SU-DHL-6 (cell line): ENCODE data around the gene NDUFV3.

Experiments
- H2AFZ ChIP-seq: fragments of 200-600 bp; sonication (generic); 2 replicates; pipeline ENCODE4 v1.6.1; 2014; ENCODE audit warnings: low read depth, mild to moderate bottlenecking, moderate library complexity, mixed read lengths, antibody characterized with exemption, low read length; ENCODE audit not compliant: severe bottlenecking
- H3F3A ChIP-seq: fragments of 200-600 bp; shearing (Covaris generic); 2 replicates; pipeline ENCODE4 v1.6.0; 2016; ENCODE audit warnings: antibody characterized with exemption, mild to moderate bottlenecking; ENCODE audit not compliant: insufficient read depth
- H3K27ac ChIP-seq: fragments of 200-600 bp; sonication (generic); 2 replicates; pipeline ENCODE4 v1.5.1; 2016; ENCODE audit warnings: low read depth, mild to moderate bottlenecking, low read length, moderate library complexity, mixed read lengths
- H3K27me3 ChIP-seq: fragments of 200-600 bp; sonication (generic), shearing (Covaris generic); 2 replicates; pipeline ENCODE4 v1.6.0; 2014; ENCODE audit warnings: mild to moderate bottlenecking, low read length
- H3K36me3 ChIP-seq: fragments of 200-600 bp; sonication (generic); 2 replicates; pipeline ENCODE4 v1.6.1; 2014; ENCODE audit warnings: mild to moderate bottlenecking, low read length, mixed read lengths
- H3K4me2 ChIP-seq: fragments of 300-600, 200-600 bp; shearing (Covaris generic), sonication (generic); 2 replicates; pipeline ENCODE4 v1.6.0; 2014; ENCODE audit warnings: low read length, low read depth, mild to moderate bottlenecking; ENCODE audit not compliant: poor library complexity, severe bottlenecking
- H3K4me3 ChIP-seq: fragments of 200-600 bp; sonication (generic); 2 replicates; pipeline ENCODE4 v1.5.1; 2014; ENCODE audit warnings: antibody characterized with exemption, low read length, mild to moderate bottlenecking, mixed read lengths; ENCODE audit not compliant: insufficient read depth, poor library complexity, severe bottlenecking
- H3K79me2 ChIP-seq: fragments of 200-600 bp; sonication (generic); 2 replicates; pipeline ENCODE4 v1.6.1; 2014; ENCODE audit warnings: mild to moderate bottlenecking, low read length, moderate library complexity; ENCODE audit not compliant: insufficient read depth
- H3K9ac ChIP-seq: fragments of 200-600 bp; sonication (generic); 2 replicates; pipeline ENCODE4 v1.7.0; 2014; ENCODE audit warnings: mild to moderate bottlenecking, low read length
- H3K9me2 ChIP-seq: fragments of 200-600 bp; sonication (generic); replicated peaks from 2 replicates; pipeline ENCODE4 v1.6.1; 2014; ENCODE audit warnings: low read length; ENCODE audit not compliant: insufficient read depth
- H3K9me3 ChIP-seq: fragments of 200-600 bp; sonication (generic); 2 replicates; pipeline ENCODE4 v1.6.1; 2014; ENCODE audit warnings: low read length, mixed read lengths; ENCODE audit not compliant: insufficient read depth
- H4K20me1 ChIP-seq: fragments of 200-600 bp; sonication (generic); 2 replicates; pipeline ENCODE4 v1.6.1; 2014; ENCODE audit warnings: low read depth, mild to moderate bottlenecking, antibody characterized with exemption, low read length, moderate library complexity, mixed read lengths
- CTCF ChIP-seq: fragments of 200-600 bp; sonication (generic); IDR thresholded peaks from one replicate; pipeline ENCODE4 v1.5.1; 2017; ENCODE audit warnings: antibody characterized with exemption, mild to moderate bottlenecking, low read length, moderate library complexity; ENCODE audit not compliant: insufficient read depth, poor library complexity, severe bottlenecking
- EZH2phosphoT487 ChIP-seq: fragments of 200-600 bp; sonication (generic), shearing (Covaris generic); conservative IDR thresholded peaks from 2 replicates; pipeline ENCODE4 v1.6.1; 2018; ENCODE audit warnings: mild to moderate bottlenecking, antibody characterized with exemption, low read length, moderate library complexity, mixed read lengths

Gene NDUFV3

DNA sequence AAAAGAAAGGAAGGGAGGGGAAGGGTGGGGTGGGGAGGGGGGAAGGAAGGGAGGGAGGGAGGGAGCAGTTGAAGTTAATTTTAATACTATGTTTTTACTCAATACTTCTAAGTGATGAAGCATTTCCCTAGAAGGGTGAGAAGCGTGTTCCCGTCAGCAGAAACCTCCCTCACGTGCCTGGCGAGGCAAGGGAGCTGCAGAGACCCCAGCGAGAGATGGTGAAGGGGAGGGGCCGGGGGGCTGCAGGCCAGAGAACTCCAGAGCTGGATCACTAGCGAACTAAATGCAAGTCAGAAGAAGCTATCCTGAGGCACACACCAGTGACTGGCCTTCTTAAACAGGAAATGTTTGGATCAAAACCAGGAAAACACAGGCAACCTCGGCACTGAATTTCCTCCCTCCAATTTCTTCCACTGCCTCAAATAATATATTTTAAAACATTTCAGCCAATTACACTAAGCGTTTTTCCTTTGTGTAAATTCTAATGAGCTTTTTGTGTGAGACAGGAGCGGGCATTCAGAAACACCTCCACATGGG, 31.7 kb upstream of the NDUFV3 start:
- Histone ChIP-seq H3K9me3 (no peaks in the 10 kb centered on the region), H3K9ac (no peak overlapping the region), H3K4me2 (no peak overlapping the region), H2AFZ (no peak overlapping the region), H3K9me2 (no peaks in the 10 kb centered on the region), H3K4me3 (no peak overlapping the region), H3K27me3 (no peaks in the 10 kb centered on the region), H3K27ac (no peak overlapping the region), H3K36me3 (peaks cover 8% of the 10 kb centered on the region; the same call in 1 of the 2 replicates), H3K79me2 (peaks cover 73% of the 10 kb centered on the region), H4K20me1 (no peaks in the 10 kb centered on the region), H3F3A (no peaks in the 10 kb centered on the region)
- TF ChIP-seq EZH2phosphoT487: no peak
- no peak for TF ChIP-seq CTCF

DNA sequence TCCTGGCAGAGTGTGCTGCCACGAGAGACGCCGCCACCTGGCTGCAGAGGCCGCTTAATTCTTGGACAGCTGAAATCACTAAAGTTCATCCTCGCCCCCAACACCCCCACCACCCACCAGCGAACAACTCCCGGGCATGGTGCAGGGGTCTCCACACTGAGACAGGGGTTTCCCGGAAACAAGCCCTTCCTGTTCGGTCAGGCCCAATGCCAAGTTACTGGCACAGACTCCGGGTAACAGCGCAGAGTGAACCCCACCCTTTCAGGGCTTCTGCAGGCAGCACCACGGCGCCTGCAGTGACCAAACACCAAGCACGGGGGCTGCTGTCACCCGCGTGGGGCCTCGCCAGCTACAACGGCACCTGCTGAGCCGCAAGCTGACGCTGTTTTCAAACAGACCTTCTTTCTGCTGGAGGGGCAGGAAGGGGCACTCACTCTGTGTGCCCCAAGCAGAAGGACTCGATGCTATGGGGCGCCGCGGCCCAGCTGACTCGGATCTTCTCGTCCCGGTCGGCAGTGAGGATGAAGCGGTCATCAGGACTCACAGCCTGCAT, 31.2 kb upstream of the NDUFV3 start:
- H3K27ac ChIP-seq: no peak overlapping the region
- no peaks in the 10 kb centered on the region for H3F3A ChIP-seq
- H3K27me3 ChIP-seq: no peaks in the 10 kb centered on the region
- no peak overlapping the region for H3K4me2 ChIP-seq
- no peak for TF ChIP-seq CTCF
- TF ChIP-seq EZH2phosphoT487: no peak
- H3K9me3 ChIP-seq: no peaks in the 10 kb centered on the region
- no peak overlapping the region for H3K4me3 ChIP-seq
- H3K36me3 ChIP-seq: peaks cover 4% of the 10 kb centered on the region; the same call in 1 of the 2 replicates
- no peak overlapping the region for H2AFZ ChIP-seq
- peaks cover 74% of the 10 kb centered on the region for H3K79me2 ChIP-seq
- H4K20me1 ChIP-seq: no peaks in the 10 kb centered on the region
- no peaks in the 10 kb centered on the region for H3K9me2 ChIP-seq
- H3K9ac ChIP-seq: no peak overlapping the region

GRCh38 chr21:42862774-42863503, 30.2 kb upstream of the NDUFV3 start:
- Histone ChIP-seq H3K27ac (no peak overlapping the region), H3K9ac (no peak overlapping the region), H3K36me3 (0 out of 2 replicates have a peak, but pooled peaks cover 4% of the 10 kb centered on the region), H2AFZ (no peak overlapping the region), H3K9me3 (no peaks in the 10 kb centered on the region), H3K9me2 (no peaks in the 10 kb centered on the region), H4K20me1 (no peaks in the 10 kb centered on the region), H3K4me3 (no peak overlapping the region), H3K27me3 (no peaks in the 10 kb centered on the region), H3K4me2 (no peak overlapping the region), H3F3A (no peaks in the 10 kb centered on the region), H3K79me2 (peaks cover 77% of the 10 kb centered on the region)
- no peak for TF ChIP-seq CTCF
- TF ChIP-seq EZH2phosphoT487: no peak
